Hepatocyte (in vitro differentiated cells): ENCODE data around the gene SARDH. TPM values are rescaled to one million over a fixed set of nuclear protein-coding genes. Genes with fewer than 3 reads are reported as not detected.

Experiments
- DNase-seq: peaks from one replicate; pipeline ENCODE4 v3.0.0-alpha.2; 2016; ENCODE audit warnings: low spot score
- H2AFZ ChIP-seq: fragments of 200-600 bp; sonication (generic); 2 replicates; pipeline ENCODE4 v1.6.0; 2016; ENCODE audit warnings: antibody characterized with exemption, mild to moderate bottlenecking
- H3K27ac ChIP-seq: fragments of 200-600 bp; sonication (generic); 2 replicates; pipeline ENCODE4 v1.5.1; 2016; ENCODE audit warnings: mild to moderate bottlenecking
- H3K27me3 ChIP-seq: fragments of 200-600 bp; sonication (generic); 2 replicates; pipeline ENCODE4 v1.6.1; 2016
- H3K36me3 ChIP-seq: fragments of 200-600 bp; sonication (generic); replicated peaks from 2 replicates; pipeline ENCODE4 v1.5.1; 2016; ENCODE audit warnings: low read depth; ENCODE audit not compliant: insufficient read depth
- H3K4me1 ChIP-seq: fragments of 200-600 bp; sonication (generic); 2 replicates; pipeline ENCODE4 v1.5.1; 2016; ENCODE audit warnings: mild to moderate bottlenecking, moderate library complexity; ENCODE audit not compliant: insufficient read depth
- H3K4me2 ChIP-seq: fragments of 200-600 bp; sonication (generic); 2 replicates; pipeline ENCODE4 v1.6.0; 2016
- H3K4me3 ChIP-seq: fragments of 200-600 bp; sonication (generic); 2 replicates; pipeline ENCODE4 v1.5.1; 2016; ENCODE audit warnings: mild to moderate bottlenecking
- H3K79me2 ChIP-seq: fragments of 200-600 bp; sonication (generic); 2 replicates; pipeline ENCODE4 v1.6.0; 2017; ENCODE audit warnings: mild to moderate bottlenecking
- H3K9me2 ChIP-seq: fragments of 200-600 bp; sonication (generic); replicated peaks from 2 replicates; pipeline ENCODE4 v1.6.0; 2017; ENCODE audit warnings: mild to moderate bottlenecking; ENCODE audit not compliant: insufficient read depth
- H3K9me3 ChIP-seq: fragments of 200-600 bp; sonication (generic); 2 replicates; pipeline ENCODE4 v1.5.1; 2016; ENCODE audit warnings: low read depth, mild to moderate bottlenecking
- H4K20me1 ChIP-seq: fragments of 200-600 bp; sonication (generic); 2 replicates; pipeline ENCODE4 v1.6.0; 2016; ENCODE audit warnings: mild to moderate bottlenecking; ENCODE audit not compliant: insufficient read depth, poor library complexity, severe bottlenecking
- CTCF ChIP-seq: fragments of 200-600 bp; sonication (generic); IDR thresholded peaks from 2 replicates; pipeline ENCODE4 v1.5.1; 2016; ENCODE audit warnings: antibody characterized with exemption, mild to moderate bottlenecking; ENCODE audit not compliant: poor library complexity
- EZH2 ChIP-seq: fragments of 200-600 bp; sonication (generic); IDR thresholded peaks from 2 replicates; pipeline ENCODE4 v1.6.1; 2016; ENCODE audit warnings: antibody characterized with exemption, mild to moderate bottlenecking, borderline replicate concordance
- EZH2phosphoT487 ChIP-seq: fragments of 200-600 bp; sonication (generic); IDR thresholded peaks from one replicate; pipeline ENCODE4 v1.6.1; 2018; ENCODE audit warnings: antibody characterized with exemption, mild to moderate bottlenecking, low read depth, moderate library complexity; ENCODE audit not compliant: unreplicated experiment, severe bottlenecking
- WGBS: methylation state at CpG from one replicate; pipeline ENCODE4 v1.1.6; 2016; ENCODE audit warnings: low lambda C conversion rate; ENCODE audit errors: missing lambda C conversion rate; 5-methylcytosine and 5-hydroxymethylcytosine counted together
- polyA plus RNA-seq: library from polyadenylated mRNA; unstranded; fragments of >200 nt; fragmentation: Nextera tagmentation; extraction: Ambion mirVana; gene quantifications from 2 replicates; pipeline ENCODE4 v1.2.1, GENCODE V29; 2016
- total RNA-seq: library from RNA; depleted of rRNA; stranded (reverse); fragments of >200 nt; gene quantifications from 2 replicates; pipeline ENCODE4 v1.2.3, GENCODE V29; 2014

The SARDH gene
- total and polyA plus RNA-seq, 2 experiments from 2014 or later, result 7.5 to 9.8 TPM

- Histone ChIP-seq H2AFZ (no peak overlapping the region), H3K9me2 (no peaks in the 10 kb centered on the region), H3K4me2 (no peak overlapping the region), H3K4me1 (no peaks in the 10 kb centered on the region), H4K20me1 (no peaks in the 10 kb centered on the region), H3K27me3 (no peaks in the 10 kb centered on the region), H3K36me3 (no peaks in the 10 kb centered on the region), H3K4me3 (no peak overlapping the region), H3K27ac (no peak overlapping the region), H3K79me2 (no peaks in the 10 kb centered on the region), H3K9me3 (no peaks in the 10 kb centered on the region)
- 89% methylated on average over 26 of the region's 26 CpGs for WGBS
- TF ChIP-seq EZH2phosphoT487 (no peak), EZH2 (no peak), CTCF (no peak)
- DNase-seq, result no peak
Observed at GRCh38 chr9:133763272-133764183, 25.4 kb upstream of the SARDH start.

GRCh38 chr9:133762488-133763271 lies 24.5 kb upstream of the SARDH start:
- Histone ChIP-seq H3K36me3 (no peaks in the 10 kb centered on the region), H2AFZ (no peak overlapping the region), H3K27me3 (no peaks in the 10 kb centered on the region), H3K4me1 (no peaks in the 10 kb centered on the region), H3K9me2 (no peaks in the 10 kb centered on the region), H3K4me3 (no peak overlapping the region), H3K27ac (no peak overlapping the region), H3K9me3 (no peaks in the 10 kb centered on the region), H4K20me1 (no peaks in the 10 kb centered on the region), H3K4me2 (no peak overlapping the region), H3K79me2 (no peaks in the 10 kb centered on the region)
- no peak for DNase-seq
- WGBS, result 96% methylated on average over 18 of the region's 19 CpGs
- TF ChIP-seq EZH2phosphoT487 (no peak), CTCF (no peak), EZH2 (no peak)

- no peaks in the 10 kb centered on the region for H3K27me3 ChIP-seq
- H3K9me2 ChIP-seq, result no peaks in the 10 kb centered on the region
- TF ChIP-seq EZH2 (no peak), CTCF (no peak), EZH2phosphoT487 (no peak)
- H2AFZ ChIP-seq, result no peak overlapping the region
- no peak for DNase-seq
- H3K4me1 ChIP-seq, result no peaks in the 10 kb centered on the region
- no peak overlapping the region for H3K27ac ChIP-seq
- H4K20me1 ChIP-seq, result no peaks in the 10 kb centered on the region
- H3K4me3 ChIP-seq, result no peak overlapping the region
- H3K79me2 ChIP-seq, result no peaks in the 10 kb centered on the region
- H3K9me3 ChIP-seq, result no peaks in the 10 kb centered on the region
- no peaks in the 10 kb centered on the region for H3K36me3 ChIP-seq
- 87% methylated on average over 11 of the region's 11 CpGs for WGBS
- H3K4me2 ChIP-seq, result no peak overlapping the region
Observed at GRCh38 chr9:133761641-133762248, 23.6 kb upstream of the SARDH start.
